Measurements from ENCODE around the gene ERICH6B.

Gene ERICH6B

DNA sequence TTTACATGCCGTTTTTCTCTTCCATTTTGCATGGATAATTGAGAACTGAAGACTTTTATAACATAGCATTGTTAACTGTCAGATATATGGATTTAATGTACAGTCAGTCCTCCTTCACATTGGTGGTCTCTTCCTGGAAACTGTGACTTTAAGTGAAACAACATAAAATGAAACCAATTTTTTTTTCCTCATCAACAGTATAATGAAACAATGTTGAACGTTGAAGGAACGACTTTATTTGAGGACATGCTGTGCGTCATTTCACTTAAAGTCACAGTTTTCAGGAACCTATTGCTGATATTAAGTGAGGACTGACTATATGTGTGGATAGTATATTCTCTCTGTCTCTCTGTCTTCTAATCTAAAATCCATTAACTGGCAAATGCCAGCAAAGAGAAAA, 96.0 kb downstream of the ERICH6B start:
- Histone ChIP-seq H3K4me2 (ENCODE audit: low read length) (no peak overlapping the region), H3K36me3 (ENCODE audit: control insufficient read depth, low read length) (peaks cover 50% of the 10 kb centered on the region), H3K9me2 (replicated peaks; ENCODE audit: control insufficient read depth, low read length) (no peaks in the 10 kb centered on the region), H3K9me3 (ENCODE audit: control insufficient read depth, insufficient read depth, low read length) (no peaks in the 10 kb centered on the region), H3K27me3 (ENCODE audit: control insufficient read depth, low read length) (no peaks in the 10 kb centered on the region), H3F3A (ENCODE audit: control insufficient read depth, insufficient read depth) (no peaks in the 10 kb centered on the region), H3K4me3 (ENCODE audit: low read length) (no peak overlapping the region), H3K4me1 (ENCODE audit: control insufficient read depth, low read length) (no peaks in the 10 kb centered on the region), H3K27ac (ENCODE audit: low read depth, low read length) (no peak overlapping the region), H3K79me2 (ENCODE audit: control insufficient read depth, low read length) (no peaks in the 10 kb centered on the region), H4K20me1 (ENCODE audit: control insufficient read depth, insufficient read depth, low read depth, low read length) (no peaks in the 10 kb centered on the region)
- TF ChIP-seq, protein P1, sequence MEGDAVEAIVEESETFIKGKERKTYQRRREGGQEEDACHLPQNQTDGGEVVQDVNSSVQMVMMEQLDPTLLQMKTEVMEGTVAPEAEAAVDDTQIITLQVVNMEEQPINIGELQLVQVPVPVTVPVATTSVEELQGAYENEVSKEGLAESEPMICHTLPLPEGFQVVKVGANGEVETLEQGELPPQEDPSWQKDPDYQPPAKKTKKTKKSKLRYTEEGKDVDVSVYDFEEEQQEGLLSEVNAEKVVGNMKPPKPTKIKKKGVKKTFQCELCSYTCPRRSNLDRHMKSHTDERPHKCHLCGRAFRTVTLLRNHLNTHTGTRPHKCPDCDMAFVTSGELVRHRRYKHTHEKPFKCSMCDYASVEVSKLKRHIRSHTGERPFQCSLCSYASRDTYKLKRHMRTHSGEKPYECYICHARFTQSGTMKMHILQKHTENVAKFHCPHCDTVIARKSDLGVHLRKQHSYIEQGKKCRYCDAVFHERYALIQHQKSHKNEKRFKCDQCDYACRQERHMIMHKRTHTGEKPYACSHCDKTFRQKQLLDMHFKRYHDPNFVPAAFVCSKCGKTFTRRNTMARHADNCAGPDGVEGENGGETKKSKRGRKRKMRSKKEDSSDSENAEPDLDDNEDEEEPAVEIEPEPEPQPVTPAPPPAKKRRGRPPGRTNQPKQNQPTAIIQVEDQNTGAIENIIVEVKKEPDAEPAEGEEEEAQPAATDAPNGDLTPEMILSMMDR (IDR thresholded peaks at IDR 0.05; ENCODE audit: low read depth, low read length, poor library complexity, severe bottlenecking): no peak
- TF ChIP-seq EZH2phosphoT487 (IDR thresholded peaks at IDR 0.05; ENCODE audit: borderline replicate concordance, low read length): no peak

DNA sequence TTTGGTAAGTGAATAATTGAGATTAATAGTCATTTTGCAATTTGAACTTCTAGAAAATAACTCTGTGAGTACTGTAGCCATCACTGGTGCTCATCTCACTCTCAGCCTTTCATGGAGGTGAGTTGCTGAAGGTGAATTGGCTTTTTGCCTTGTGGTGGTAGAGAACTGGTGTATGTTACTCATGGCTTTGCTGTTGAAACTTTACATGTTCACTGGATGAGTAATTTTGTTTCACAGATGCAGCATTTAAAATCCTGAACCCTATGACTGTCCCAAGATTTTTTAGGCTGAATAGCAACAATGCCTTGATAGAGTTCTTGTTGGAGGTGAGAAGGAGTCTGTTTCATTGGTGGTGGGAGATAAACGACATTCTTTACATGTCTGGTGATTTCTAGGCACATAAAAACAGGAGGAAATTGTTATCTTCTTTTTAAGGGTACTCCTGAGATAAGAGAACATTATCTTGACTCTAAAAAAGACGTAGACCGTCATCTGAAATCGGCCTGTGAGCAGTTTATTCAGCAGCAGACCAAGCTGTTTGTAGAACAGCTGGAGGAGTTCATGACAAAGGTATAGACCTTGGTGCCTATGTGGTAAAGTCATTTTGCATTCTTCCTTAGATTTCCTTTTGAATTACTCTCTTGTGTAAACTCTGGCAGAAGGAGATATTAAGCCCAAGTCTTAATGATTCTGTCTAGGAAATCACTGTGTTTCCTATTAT, 96.9 kb downstream of the ERICH6B start:
- H3K36me3 ChIP-seq (ENCODE audit: control insufficient read depth, low read length): peaks cover 48% of the 10 kb centered on the region
- H3K27me3 ChIP-seq (ENCODE audit: control insufficient read depth, low read length): no peaks in the 10 kb centered on the region

DNA sequence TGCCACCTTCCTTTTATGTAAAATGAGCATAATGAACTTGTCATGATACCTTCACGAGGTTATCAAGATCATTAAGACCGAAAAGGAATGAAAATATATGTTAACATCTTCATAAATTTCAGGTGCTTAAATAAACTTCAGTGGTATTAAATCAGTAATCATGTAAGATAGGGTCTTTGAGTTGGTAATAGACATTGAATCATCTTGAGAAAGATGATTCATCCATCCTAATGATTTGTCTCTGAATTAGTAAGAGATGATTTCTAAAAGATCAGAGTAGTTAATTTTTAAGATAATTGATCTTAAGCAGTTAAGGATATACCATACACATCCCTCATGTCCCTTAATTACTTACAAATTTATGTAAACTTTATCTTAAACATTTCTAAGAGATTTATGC, 98.8 kb downstream of the ERICH6B start:
- Histone ChIP-seq H3K4me2 (ENCODE audit: low read length) (no peak overlapping the region), H3K9me3 (ENCODE audit: control insufficient read depth, insufficient read depth, low read length) (no peaks in the 10 kb centered on the region), H3K79me2 (ENCODE audit: control insufficient read depth, low read length) (no peaks in the 10 kb centered on the region), H3K9me2 (replicated peaks; ENCODE audit: control insufficient read depth, low read length) (no peaks in the 10 kb centered on the region), H4K20me1 (ENCODE audit: control insufficient read depth, insufficient read depth, low read depth, low read length) (no peaks in the 10 kb centered on the region), H3K36me3 (ENCODE audit: control insufficient read depth, low read length) (peaks cover 56% of the 10 kb centered on the region), H3K27ac (ENCODE audit: low read depth, low read length) (no peak overlapping the region), H3K4me3 (ENCODE audit: low read length) (no peak overlapping the region), H3K27me3 (ENCODE audit: control insufficient read depth, low read length) (no peaks in the 10 kb centered on the region), H3K4me1 (ENCODE audit: control insufficient read depth, low read length) (no peaks in the 10 kb centered on the region), H3F3A (ENCODE audit: control insufficient read depth, insufficient read depth) (no peaks in the 10 kb centered on the region)
- TF ChIP-seq, protein P1 (IDR thresholded peaks at IDR 0.05; ENCODE audit: low read depth, low read length, poor library complexity, severe bottlenecking): no peak
- TF ChIP-seq EZH2phosphoT487 (IDR thresholded peaks at IDR 0.05; ENCODE audit: borderline replicate concordance, low read length): no peak

More for the DNA sequence above, 96.9 kb downstream of the ERICH6B start:
- Histone ChIP-seq H3K27ac (ENCODE audit: low read depth, low read length) (no peak overlapping the region), H3K4me2 (ENCODE audit: low read length) (no peak overlapping the region), H3K4me3 (ENCODE audit: low read length) (no peak overlapping the region), H4K20me1 (ENCODE audit: control insufficient read depth, insufficient read depth, low read depth, low read length) (no peaks in the 10 kb centered on the region), H3K9me3 (ENCODE audit: control insufficient read depth, insufficient read depth, low read length) (no peaks in the 10 kb centered on the region), H3K9me2 (replicated peaks; ENCODE audit: control insufficient read depth, low read length) (no peaks in the 10 kb centered on the region), H3F3A (ENCODE audit: control insufficient read depth, insufficient read depth) (no peaks in the 10 kb centered on the region), H3K79me2 (ENCODE audit: control insufficient read depth, low read length) (no peaks in the 10 kb centered on the region), H3K4me1 (ENCODE audit: control insufficient read depth, low read length) (no peaks in the 10 kb centered on the region)
- TF ChIP-seq, protein P1 (IDR thresholded peaks at IDR 0.05; ENCODE audit: low read depth, low read length, poor library complexity, severe bottlenecking): no peak
- no peak for TF ChIP-seq EZH2phosphoT487 (IDR thresholded peaks at IDR 0.05; ENCODE audit: borderline replicate concordance, low read length)
